ENCODE data around the gene C3orf49. TPM values are rescaled to one million over a fixed set of nuclear protein-coding genes. Genes with fewer than 3 reads are reported as not detected.
A peak's percentile ranks its signal among the peaks of the same experiment; 100 is the strongest.

Gene C3orf49
- total RNA-seq, 1 experiment from 2014 or later: not detected

GRCh38 chr3:63863150-63864007 is 44.3 kb downstream of the C3orf49 start, which contains the start of the genes ATXN7 and THOC7:
Gene ATXN7 (plus strand): TSS chr3:63863867. CDS start chr3:63912599, 48,732 bp downstream.
Gene THOC7 (minus strand): TSS chr3:63863805. CDS start chr3:63863790, 15 bp downstream.
- H3K4me1 ChIP-seq (ENCODE audit: insufficient read depth, low read length): 0 out of 2 replicates have a peak, but pooled peaks cover 5% of the 10 kb centered on the region
- POLR2A ChIA-PET (ENCODE audit: unreplicated experiment): no interaction called here

GRCh38 chr3:63864008-63864964 is 45.2 kb downstream of the C3orf49 start:
- peak overlapping the region; percentile 86 for H3K4me2 ChIP-seq (ENCODE audit: low read length)
- BruUV-seq (replicated peaks): no TSS peak
- no peaks in the 10 kb centered on the region for H4K20me1 ChIP-seq (ENCODE audit: low read length)
- intact Hi-C loops (cut with micrococcal nuclease): loop anchor here (5.0 kb wide), 2 partner anchors 48 to 128 kb away; partner anchors contain the start of gene SCAANT1
- POLR2A ChIA-PET (ENCODE audit: unreplicated experiment): no interaction called here
- peak overlapping the region; percentile 25 for H3K27ac ChIP-seq (ENCODE audit: low read length)
- 0 out of 2 replicates have a peak, but pooled peaks cover 5% of the 10 kb centered on the region for H3K4me1 ChIP-seq (ENCODE audit: insufficient read depth, low read length)
- H3F3A ChIP-seq (ENCODE audit: low read length, unreplicated experiment): no peaks in the 10 kb centered on the region
- peak overlapping the region; percentile 48 for H2AFZ ChIP-seq (ENCODE audit: low read length)
- no peaks in the 10 kb centered on the region for H3K9me2 ChIP-seq (replicated peaks; ENCODE audit: low read length)
- H3K36me3 ChIP-seq (ENCODE audit: low read depth, low read length): no peaks in the 10 kb centered on the region
- no peaks in the 10 kb centered on the region for H3K27me3 ChIP-seq (ENCODE audit: low read length)
- peak overlapping the region; percentile 86 for H3K9ac ChIP-seq (ENCODE audit: low read length)
- peak overlapping the region; percentile 76 for H3K4me3 ChIP-seq (ENCODE audit: low read length)
- ATAC-seq: peak; percentile 58
- H3K9me3 ChIP-seq (ENCODE audit: low read length): no peaks in the 10 kb centered on the region
- no peak for DNase-seq
- CTCF ChIA-PET: no interaction called here
- no peak for TF ChIP-seq EZH2 (IDR thresholded peaks at IDR 0.05; ENCODE audit: low read length, unreplicated experiment)
- TF ChIP-seq, protein P1, sequence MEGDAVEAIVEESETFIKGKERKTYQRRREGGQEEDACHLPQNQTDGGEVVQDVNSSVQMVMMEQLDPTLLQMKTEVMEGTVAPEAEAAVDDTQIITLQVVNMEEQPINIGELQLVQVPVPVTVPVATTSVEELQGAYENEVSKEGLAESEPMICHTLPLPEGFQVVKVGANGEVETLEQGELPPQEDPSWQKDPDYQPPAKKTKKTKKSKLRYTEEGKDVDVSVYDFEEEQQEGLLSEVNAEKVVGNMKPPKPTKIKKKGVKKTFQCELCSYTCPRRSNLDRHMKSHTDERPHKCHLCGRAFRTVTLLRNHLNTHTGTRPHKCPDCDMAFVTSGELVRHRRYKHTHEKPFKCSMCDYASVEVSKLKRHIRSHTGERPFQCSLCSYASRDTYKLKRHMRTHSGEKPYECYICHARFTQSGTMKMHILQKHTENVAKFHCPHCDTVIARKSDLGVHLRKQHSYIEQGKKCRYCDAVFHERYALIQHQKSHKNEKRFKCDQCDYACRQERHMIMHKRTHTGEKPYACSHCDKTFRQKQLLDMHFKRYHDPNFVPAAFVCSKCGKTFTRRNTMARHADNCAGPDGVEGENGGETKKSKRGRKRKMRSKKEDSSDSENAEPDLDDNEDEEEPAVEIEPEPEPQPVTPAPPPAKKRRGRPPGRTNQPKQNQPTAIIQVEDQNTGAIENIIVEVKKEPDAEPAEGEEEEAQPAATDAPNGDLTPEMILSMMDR (conservative IDR thresholded peaks at IDR 0.05; ENCODE audit: low read depth, low read length): no peak
- peaks cover 75% of the 10 kb centered on the region for H3K79me2 ChIP-seq (ENCODE audit: low read length)

More at GRCh38 chr3:63863150-63864007, 44.3 kb downstream of the C3orf49 start, which contains the start of the genes ATXN7 and THOC7:
- CTCF ChIA-PET: no interaction called here
- Histone ChIP-seq H3K79me2 (ENCODE audit: low read length) (peaks cover 66% of the 10 kb centered on the region), H3K27me3 (ENCODE audit: low read length) (no peaks in the 10 kb centered on the region), H3F3A (ENCODE audit: low read length, unreplicated experiment) (no peaks in the 10 kb centered on the region), H3K4me3 (ENCODE audit: low read length) (peak within 1 kb of the TSS; percentile 76), H3K9me3 (ENCODE audit: low read length) (no peaks in the 10 kb centered on the region), H3K9me2 (replicated peaks; ENCODE audit: low read length) (no peaks in the 10 kb centered on the region), H3K27ac (ENCODE audit: low read length) (peak within 1 kb of the TSS; percentile 56), H3K4me2 (ENCODE audit: low read length) (peak within 1 kb of the TSS; percentile 86), H4K20me1 (ENCODE audit: low read length) (no peaks in the 10 kb centered on the region), H2AFZ (ENCODE audit: low read length) (peak within 1 kb of the TSS; percentile 59), H3K36me3 (ENCODE audit: low read depth, low read length) (no peaks in the 10 kb centered on the region), H3K9ac (ENCODE audit: low read length) (peak within 1 kb of the TSS; percentile 97)
- DNase-seq (peak; percentile 26), ATAC-seq (peak; percentile 80)
- intact Hi-C loops (cut with micrococcal nuclease): loop anchor here (5.0 kb wide), 2 partner anchors 49 to 129 kb away; partner anchors contain the start of gene SCAANT1
- TF ChIP-seq EZH2phosphoT487 (IDR thresholded peaks at IDR 0.05; ENCODE audit: borderline replicate concordance, low read length) (no peak), EZH2 (IDR thresholded peaks at IDR 0.05; ENCODE audit: low read length, unreplicated experiment) (no peak)
- TF ChIP-seq, protein P1 (conservative IDR thresholded peaks at IDR 0.05; ENCODE audit: low read depth, low read length): no peak
- no TSS peak for BruUV-seq (replicated peaks)

All from PC-3 (cell line).